ENCODE measurements around the gene ADORA1.

Gene ADORA1

GRCh38 chr1:203213126-203213525, 85.6 kb downstream of the ADORA1 start:
- DNase-seq (ENCODE audit: low spot score) = no peak
- peaks cover 0 to 6% of the 10 kb centered on the region in 2 donors for H3K4me1 ChIP-seq (ENCODE audit: control insufficient read depth in 2 of 2, insufficient read depth in 1 of 2, low read depth in 1 of 2, low read length in 2 of 2)
- no peak overlapping the region for H2BK5ac ChIP-seq (ENCODE audit: low read length)
- no peak overlapping the region for H4K91ac ChIP-seq (ENCODE audit: low read depth, low read length, poor library complexity)
- no peak overlapping the region for H3K4me3 ChIP-seq (ENCODE audit: low read length in 2 of 2)
- no CpG with 5 or more reads among the region's 6 CpGs for WGBS, 2 donors (ENCODE audit: extremely low coverage in 2 of 2, insufficient read length in 2 of 2, insufficient replicate concordance in 1 of 2)
- H3K23ac ChIP-seq (ENCODE audit: low read depth, low read length, poor library complexity) = peak overlapping the region; percentile 23
- no peak overlapping the region for H2AK5ac ChIP-seq (ENCODE audit: low read depth, low read length)
- H3K14ac ChIP-seq (ENCODE audit: low read length) = no peak overlapping the region
- H3K79me1 ChIP-seq (ENCODE audit: low read depth, low read length) = no peaks in the 10 kb centered on the region
- no peak overlapping the region for H3K4me2 ChIP-seq (ENCODE audit: insufficient read depth, low read length, poor library complexity, severe bottlenecking)
- peak overlapping the region; percentile 33 for H2BK15ac ChIP-seq (ENCODE audit: low read length)
- no peaks in the 10 kb centered on the region for H3K9me3 ChIP-seq (replicated peaks in 1 of 2; ENCODE audit: control insufficient read depth in 2 of 2, insufficient read depth in 1 of 2, low read depth in 1 of 2, low read length in 2 of 2)
- no peak overlapping the region for H3K4ac ChIP-seq (ENCODE audit: low read length)
- H3K27ac ChIP-seq (replicated peaks; ENCODE audit: low read length) = no peak overlapping the region
- H4K8ac ChIP-seq (ENCODE audit: low read depth, low read length) = no peak overlapping the region
- H3K9ac ChIP-seq (ENCODE audit: low read depth, low read length, poor library complexity) = no peak overlapping the region
- H3K27me3 ChIP-seq (ENCODE audit: control insufficient read depth in 3 of 3, insufficient read depth in 3 of 3, low read depth in 1 of 3, low read length in 3 of 3) = peaks cover 0 to 29% (median 0%) of the 10 kb centered on the region in 3 experiments
- no peak overlapping the region for H2BK12ac ChIP-seq (ENCODE audit: low read length)
- no peaks in the 10 kb centered on the region for H3K36me3 ChIP-seq (replicated peaks in 1 of 2; ENCODE audit: control insufficient read depth in 2 of 2, insufficient read depth in 2 of 2, low read length in 2 of 2)
- H2BK120ac ChIP-seq (ENCODE audit: low read depth, low read length) = no peak overlapping the region
- peak overlapping the region; percentile 40 for H3K18ac ChIP-seq (ENCODE audit: low read length)
- H2AFZ ChIP-seq (ENCODE audit: low read length) = no peak overlapping the region

- no peak overlapping the region for H3K4me3 ChIP-seq (ENCODE audit: low read length in 2 of 2)
- peak overlapping the region; percentile 8 for H2BK15ac ChIP-seq (ENCODE audit: low read length)
- no peak overlapping the region for H3K4ac ChIP-seq (ENCODE audit: low read length)
- H2BK120ac ChIP-seq (ENCODE audit: low read depth, low read length) = no peak overlapping the region
- peaks cover 0 to 6% of the 10 kb centered on the region in 2 donors for H3K4me1 ChIP-seq (ENCODE audit: control insufficient read depth in 2 of 2, insufficient read depth in 1 of 2, low read depth in 1 of 2, low read length in 2 of 2)
- H3K4me2 ChIP-seq (ENCODE audit: insufficient read depth, low read length, poor library complexity, severe bottlenecking) = no peak overlapping the region
- H3K27me3 ChIP-seq (ENCODE audit: control insufficient read depth in 3 of 3, insufficient read depth in 3 of 3, low read depth in 1 of 3, low read length in 3 of 3) = peaks cover 0 to 44% (median 0%) of the 10 kb centered on the region in 3 experiments
- no peak overlapping the region for H4K8ac ChIP-seq (ENCODE audit: low read depth, low read length)
- no peak overlapping the region for H2BK12ac ChIP-seq (ENCODE audit: low read length)
- no peak for DNase-seq (ENCODE audit: low spot score)
- H2AFZ ChIP-seq (ENCODE audit: low read length) = no peak overlapping the region
- no peak overlapping the region for H4K91ac ChIP-seq (ENCODE audit: low read depth, low read length, poor library complexity)
- H3K18ac ChIP-seq (ENCODE audit: low read length) = no peak overlapping the region
- H3K27ac ChIP-seq (replicated peaks; ENCODE audit: low read length) = no peak overlapping the region
- H3K36me3 ChIP-seq (replicated peaks in 1 of 2; ENCODE audit: control insufficient read depth in 2 of 2, insufficient read depth in 2 of 2, low read length in 2 of 2) = no peaks in the 10 kb centered on the region
- WGBS, 2 donors (ENCODE audit: extremely low coverage in 2 of 2, insufficient read length in 2 of 2, insufficient replicate concordance in 1 of 2) = no CpG with 5 or more reads among the region's 7 CpGs
- no peak overlapping the region for H3K14ac ChIP-seq (ENCODE audit: low read length)
- no peaks in the 10 kb centered on the region for H3K79me1 ChIP-seq (ENCODE audit: low read depth, low read length)
- no peak overlapping the region for H3K23ac ChIP-seq (ENCODE audit: low read depth, low read length, poor library complexity)
- no peak overlapping the region for H2BK5ac ChIP-seq (ENCODE audit: low read length)
- no peak overlapping the region for H2AK5ac ChIP-seq (ENCODE audit: low read depth, low read length)
- H3K9me3 ChIP-seq (replicated peaks in 1 of 2; ENCODE audit: control insufficient read depth in 2 of 2, insufficient read depth in 1 of 2, low read depth in 1 of 2, low read length in 2 of 2) = no peaks in the 10 kb centered on the region
- no peak overlapping the region for H3K9ac ChIP-seq (ENCODE audit: low read depth, low read length, poor library complexity)
Observed at GRCh38 chr1:203214871-203215270, 87.3 kb downstream of the ADORA1 start.

- Histone ChIP-seq H4K91ac (ENCODE audit: low read depth, low read length, poor library complexity) (no peak overlapping the region), H2BK120ac (ENCODE audit: low read depth, low read length) (no peak overlapping the region), H2BK12ac (ENCODE audit: low read length) (no peak overlapping the region), H3K27ac (replicated peaks; ENCODE audit: low read length) (no peak overlapping the region), H4K8ac (ENCODE audit: low read depth, low read length) (no peak overlapping the region), H3K4me1 (ENCODE audit: control insufficient read depth in 2 of 2, insufficient read depth in 1 of 2, low read depth in 1 of 2, low read length in 2 of 2) (peaks cover 0 to 6% of the 10 kb centered on the region in 2 donors), H3K27me3 (ENCODE audit: control insufficient read depth in 3 of 3, insufficient read depth in 3 of 3, low read depth in 1 of 3, low read length in 3 of 3) (peaks cover 0 to 51% (median 0%) of the 10 kb centered on the region in 3 experiments), H2AFZ (ENCODE audit: low read length) (no peak overlapping the region), H2BK15ac (ENCODE audit: low read length) (no peak overlapping the region), H3K14ac (ENCODE audit: low read length) (no peak overlapping the region), H3K18ac (ENCODE audit: low read length) (no peak overlapping the region), H2AK5ac (ENCODE audit: low read depth, low read length) (no peak overlapping the region), H3K9me3 (replicated peaks in 1 of 2; ENCODE audit: control insufficient read depth in 2 of 2, insufficient read depth in 1 of 2, low read depth in 1 of 2, low read length in 2 of 2) (no peaks in the 10 kb centered on the region), H3K36me3 (replicated peaks in 1 of 2; ENCODE audit: control insufficient read depth in 2 of 2, insufficient read depth in 2 of 2, low read length in 2 of 2) (no peaks in the 10 kb centered on the region), H3K4me3 (ENCODE audit: low read length in 2 of 2) (no peak overlapping the region), H3K4ac (ENCODE audit: low read length) (no peak overlapping the region), H3K23ac (ENCODE audit: low read depth, low read length, poor library complexity) (peak overlapping the region; percentile 3), H2BK5ac (ENCODE audit: low read length) (no peak overlapping the region), H3K79me1 (ENCODE audit: low read depth, low read length) (no peaks in the 10 kb centered on the region), H3K4me2 (ENCODE audit: insufficient read depth, low read length, poor library complexity, severe bottlenecking) (no peak overlapping the region), H3K9ac (ENCODE audit: low read depth, low read length, poor library complexity) (no peak overlapping the region)
- no CpG with 5 or more reads among the region's 9 CpGs for WGBS, 2 donors (ENCODE audit: extremely low coverage in 2 of 2, insufficient read length in 2 of 2, insufficient replicate concordance in 1 of 2)
- no peak for DNase-seq (ENCODE audit: low spot score)
Observed at GRCh38 chr1:203215573-203215972, 88.0 kb downstream of the ADORA1 start.

GRCh38 chr1:203216274-203217138, 89.0 kb downstream of the ADORA1 start:
- Histone ChIP-seq H3K4me2 (ENCODE audit: insufficient read depth, low read length, poor library complexity, severe bottlenecking) (no peak overlapping the region), H3K9ac (ENCODE audit: low read depth, low read length, poor library complexity) (no peak overlapping the region), H3K18ac (ENCODE audit: low read length) (no peak overlapping the region), H4K8ac (ENCODE audit: low read depth, low read length) (no peak overlapping the region), H3K14ac (ENCODE audit: low read length) (no peak overlapping the region), H4K91ac (ENCODE audit: low read depth, low read length, poor library complexity) (no peak overlapping the region), H2BK12ac (ENCODE audit: low read length) (no peak overlapping the region), H3K23ac (ENCODE audit: low read depth, low read length, poor library complexity) (no peak overlapping the region), H3K36me3 (replicated peaks in 1 of 2; ENCODE audit: control insufficient read depth in 2 of 2, insufficient read depth in 2 of 2, low read length in 2 of 2) (no peaks in the 10 kb centered on the region), H2BK120ac (ENCODE audit: low read depth, low read length) (no peak overlapping the region), H2BK5ac (ENCODE audit: low read length) (peak overlapping the region; percentile 14), H3K27me3 (ENCODE audit: control insufficient read depth in 3 of 3, insufficient read depth in 3 of 3, low read depth in 1 of 3, low read length in 3 of 3) (peaks cover 0 to 56% (median 0%) of the 10 kb centered on the region in 3 experiments), H3K9me3 (replicated peaks in 1 of 2; ENCODE audit: control insufficient read depth in 2 of 2, insufficient read depth in 1 of 2, low read depth in 1 of 2, low read length in 2 of 2) (no peaks in the 10 kb centered on the region), H3K4ac (ENCODE audit: low read length) (no peak overlapping the region), H2AFZ (ENCODE audit: low read length) (no peak overlapping the region), H3K4me3 (ENCODE audit: low read length in 2 of 2) (no peak overlapping the region), H3K79me1 (ENCODE audit: low read depth, low read length) (no peaks in the 10 kb centered on the region), H2BK15ac (ENCODE audit: low read length) (no peak overlapping the region), H3K27ac (replicated peaks; ENCODE audit: low read length) (no peak overlapping the region), H2AK5ac (ENCODE audit: low read depth, low read length) (peak overlapping the region; percentile 8), H3K4me1 (ENCODE audit: control insufficient read depth in 2 of 2, insufficient read depth in 1 of 2, low read depth in 1 of 2, low read length in 2 of 2) (peaks cover 0 to 6% of the 10 kb centered on the region in 2 donors)
- DNase-seq (ENCODE audit: low spot score) = peak; percentile 84
- no CpG with 5 or more reads among the region's 19 CpGs for WGBS, 2 donors (ENCODE audit: extremely low coverage in 2 of 2, insufficient read length in 2 of 2, insufficient replicate concordance in 1 of 2)

All from neuronal stem cell (in vitro differentiated cells).